ENCODE measurements around the gene PIK3AP1. TPM values are rescaled to one million over a fixed set of nuclear protein-coding genes. Genes with fewer than 3 reads are reported as not detected.

Gene PIK3AP1
- total RNA-seq, 1 experiment from 2014 or later: 4.3 TPM

GRCh38 chr10:96651998-96652431 lies 68.3 kb downstream of the PIK3AP1 start:
- TF ChIP-seq, protein P1, sequence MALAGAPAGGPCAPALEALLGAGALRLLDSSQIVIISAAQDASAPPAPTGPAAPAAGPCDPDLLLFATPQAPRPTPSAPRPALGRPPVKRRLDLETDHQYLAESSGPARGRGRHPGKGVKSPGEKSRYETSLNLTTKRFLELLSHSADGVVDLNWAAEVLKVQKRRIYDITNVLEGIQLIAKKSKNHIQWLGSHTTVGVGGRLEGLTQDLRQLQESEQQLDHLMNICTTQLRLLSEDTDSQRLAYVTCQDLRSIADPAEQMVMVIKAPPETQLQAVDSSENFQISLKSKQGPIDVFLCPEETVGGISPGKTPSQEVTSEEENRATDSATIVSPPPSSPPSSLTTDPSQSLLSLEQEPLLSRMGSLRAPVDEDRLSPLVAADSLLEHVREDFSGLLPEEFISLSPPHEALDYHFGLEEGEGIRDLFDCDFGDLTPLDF (CRISPR knock-in tag; IDR thresholded peaks at IDR 0.05): no peak
- TF ChIP-seq ZNF138 (CRISPR knock-in tag; conservative IDR thresholded peaks at IDR 0.05) (no peak), RORB (CRISPR knock-in tag; IDR thresholded peaks at IDR 0.05) (no peak), SOX15 (CRISPR knock-in tag; IDR thresholded peaks at IDR 0.05) (no peak), NFE2L1 (CRISPR knock-in tag; IDR thresholded peaks at IDR 0.05) (no peak), ETV6 (CRISPR knock-in tag; IDR thresholded peaks at IDR 0.05) (no peak), ZNF423 (CRISPR knock-in tag; IDR thresholded peaks at IDR 0.05) (no peak), SMAD4 (CRISPR knock-in tag; IDR thresholded peaks at IDR 0.05) (no peak), ZSCAN18 (CRISPR knock-in tag; IDR thresholded peaks at IDR 0.05) (no peak), SP1 (CRISPR knock-in tag; conservative IDR thresholded peaks at IDR 0.05) (no peak), FOXK1 (CRISPR knock-in tag; IDR thresholded peaks at IDR 0.05) (no peak), PREB (CRISPR knock-in tag; IDR thresholded peaks at IDR 0.05; ENCODE audit: borderline replicate concordance) (no peak), CDX4 (CRISPR knock-in tag; IDR thresholded peaks at IDR 0.05; ENCODE audit: borderline replicate concordance) (no peak)
- TF ChIP-seq, protein P2, sequence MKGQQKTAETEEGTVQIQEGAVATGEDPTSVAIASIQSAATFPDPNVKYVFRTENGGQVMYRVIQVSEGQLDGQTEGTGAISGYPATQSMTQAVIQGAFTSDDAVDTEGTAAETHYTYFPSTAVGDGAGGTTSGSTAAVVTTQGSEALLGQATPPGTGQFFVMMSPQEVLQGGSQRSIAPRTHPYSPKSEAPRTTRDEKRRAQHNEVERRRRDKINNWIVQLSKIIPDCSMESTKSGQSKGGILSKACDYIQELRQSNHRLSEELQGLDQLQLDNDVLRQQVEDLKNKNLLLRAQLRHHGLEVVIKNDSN (CRISPR knock-in tag; IDR thresholded peaks at IDR 0.05): no peak
- no peak for ATAC-seq

GRCh38 chr10:96650958-96651357 lies 69.4 kb downstream of the PIK3AP1 start:
- POLR2A ChIA-PET: no interaction called here

More at GRCh38 chr10:96651998-96652431, 68.3 kb downstream of the PIK3AP1 start:
- H3K9me3 Mint-ChIP-seq: peaks cover 10% of the 10 kb centered on the region
- ChIA-PET POLR2A (no interaction called here), CTCF (interaction anchor here (1.1 to 2.0 kb wide), 2 partner anchors 9 to 11 kb away, joined by 3 to 8 read pairs; no protein-coding TSS in a partner anchor)
- H3K4me3 Mint-ChIP-seq: no peak overlapping the region
- H3K27me3 Mint-ChIP-seq (ENCODE audit: low read depth): no peaks in the 10 kb centered on the region
- peaks cover 9% of the 10 kb centered on the region for H3K36me3 Mint-ChIP-seq
- 0 out of 2 replicates have a peak overlapping the region, but pooled peaks have one; percentile 51 for H3K27ac Mint-ChIP-seq
- H3K4me1 Mint-ChIP-seq: no peaks in the 10 kb centered on the region
- no peak for DNase-seq (ENCODE audit: low spot score)

More at GRCh38 chr10:96650958-96651357, 69.4 kb downstream of the PIK3AP1 start:
- no peak for DNase-seq (ENCODE audit: low spot score)
- ATAC-seq: no peak
- Mint-ChIP-seq H3K36me3 (peaks cover 6% of the 10 kb centered on the region), H3K9me3 (peaks cover 10% of the 10 kb centered on the region), H3K4me3 (no peak overlapping the region), H3K27ac (no peak overlapping the region), H3K4me1 (no peaks in the 10 kb centered on the region), H3K27me3 (ENCODE audit: low read depth) (no peaks in the 10 kb centered on the region)
- CTCF ChIA-PET: interaction anchor here (2.0 kb wide), 1 partner anchor 8 kb away, joined by 8 read pairs; no protein-coding TSS in a partner anchor
- no peak for TF ChIP-seq NR2C2 (CRISPR knock-in tag; IDR thresholded peaks at IDR 0.05)
- no peak for TF ChIP-seq SOX15 (CRISPR knock-in tag; IDR thresholded peaks at IDR 0.05)
- TF ChIP-seq MXD4 (CRISPR knock-in tag; IDR thresholded peaks at IDR 0.05; ENCODE audit: borderline replicate concordance): no peak
- TF ChIP-seq FOXJ3 (CRISPR knock-in tag; IDR thresholded peaks at IDR 0.05; ENCODE audit: borderline replicate concordance): no peak
- TF ChIP-seq ARID4B (CRISPR knock-in tag; IDR thresholded peaks at IDR 0.05; ENCODE audit: borderline replicate concordance): no peak
